HG03064 (cell line): Measurements from ENCODE around the gene PKIB.
"Not testable (repeated sequence)": the region's sequence is repeated elsewhere in the genome, so short reads cannot be mapped to it uniquely, and the experiment has no call there.

Experiments used
- ATAC-seq: cut with Tn5 transposase; IDR thresholded peaks from one replicate; pipeline ENCODE4 v1.9.1; 2021; ENCODE audit warnings: low read depth; ENCODE audit not compliant: unreplicated experiment

The PKIB gene

DNA sequence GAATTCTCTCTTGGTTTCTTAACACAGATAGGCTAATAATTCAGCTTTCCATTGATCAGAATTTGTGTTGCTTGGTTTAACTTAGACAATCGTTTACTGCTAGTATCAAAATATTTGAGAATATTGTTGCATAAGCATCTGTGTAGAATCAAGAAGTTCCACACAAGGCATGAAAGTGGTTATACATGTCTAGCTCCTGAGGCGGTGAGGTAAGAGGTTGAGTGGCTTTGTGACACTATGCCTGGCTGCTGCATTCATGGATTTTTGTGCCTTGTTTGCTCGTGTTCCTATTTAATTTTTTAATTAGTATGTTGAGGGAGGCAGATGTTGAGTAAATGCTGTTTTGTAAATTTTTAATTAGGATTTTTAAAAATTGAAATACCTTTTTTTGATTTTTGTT, 10.2 kb downstream of the PKIB start:
- no peak for ATAC-seq

DNA sequence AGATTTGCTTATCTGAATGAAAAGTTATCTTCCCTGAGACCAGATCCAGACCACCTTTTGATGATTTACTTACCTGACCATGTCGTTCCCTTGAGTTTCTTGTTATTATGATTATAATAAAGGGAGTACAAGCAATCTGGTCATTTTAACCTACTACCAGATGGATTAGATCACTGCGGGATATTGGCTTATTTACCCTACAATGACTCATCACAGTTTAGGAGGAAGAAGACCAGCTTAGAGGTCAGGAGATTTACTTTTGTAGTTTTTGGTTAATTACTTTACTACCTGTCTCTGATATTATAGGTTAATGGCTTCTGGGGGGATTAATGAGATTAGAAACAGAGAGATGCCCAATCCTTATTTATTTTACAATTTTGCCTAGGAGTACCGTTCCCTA, 10.7 kb downstream of the PKIB start:
- ATAC-seq = no peak

GRCh38 chr6:122621638-122622037, 11.4 kb downstream of the PKIB start:
- no peak for ATAC-seq

DNA sequence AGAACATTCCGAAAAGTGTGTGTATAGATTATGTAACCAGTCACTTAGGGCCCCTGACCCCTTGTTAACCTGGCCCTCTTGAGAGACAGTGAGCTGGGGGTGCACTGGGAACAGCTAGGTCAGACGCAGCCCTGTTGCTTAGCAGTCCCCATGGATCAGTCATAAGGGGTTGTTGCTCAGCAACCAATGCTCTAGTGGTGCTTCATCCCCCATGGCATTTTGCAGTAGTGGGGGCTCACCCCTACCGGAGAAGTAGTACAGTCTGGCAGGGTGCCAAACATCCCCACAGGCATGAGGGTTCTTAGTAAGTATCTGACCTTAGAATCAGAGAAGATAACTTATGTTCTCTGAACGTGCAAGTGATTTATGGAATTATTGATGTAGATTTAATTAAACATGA, 12.3 kb downstream of the PKIB start:
- ATAC-seq = no peak

GRCh38 chr6:122623279-122623678, 13.1 kb downstream of the PKIB start:
- ATAC-seq = no peak

DNA sequence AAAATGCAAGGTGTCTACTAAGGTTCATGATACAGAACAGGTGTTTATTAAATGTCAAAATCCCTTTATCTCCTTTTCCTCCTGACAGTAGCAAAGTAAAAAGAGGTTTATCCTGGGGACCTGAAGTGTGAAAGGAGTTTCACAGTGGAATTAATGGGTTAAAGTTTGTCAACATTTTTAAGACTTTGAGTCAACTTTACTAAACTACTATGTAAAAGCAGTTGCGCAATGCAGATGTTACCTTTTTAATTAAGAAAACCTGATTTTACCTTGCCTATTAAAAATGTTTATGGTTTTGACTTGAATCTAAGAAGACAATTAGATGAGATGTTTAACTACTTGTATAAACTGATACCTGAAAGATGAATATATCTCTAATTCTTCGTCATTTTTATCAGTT, 14.6 kb downstream of the PKIB start:
- ATAC-seq = no peak

DNA sequence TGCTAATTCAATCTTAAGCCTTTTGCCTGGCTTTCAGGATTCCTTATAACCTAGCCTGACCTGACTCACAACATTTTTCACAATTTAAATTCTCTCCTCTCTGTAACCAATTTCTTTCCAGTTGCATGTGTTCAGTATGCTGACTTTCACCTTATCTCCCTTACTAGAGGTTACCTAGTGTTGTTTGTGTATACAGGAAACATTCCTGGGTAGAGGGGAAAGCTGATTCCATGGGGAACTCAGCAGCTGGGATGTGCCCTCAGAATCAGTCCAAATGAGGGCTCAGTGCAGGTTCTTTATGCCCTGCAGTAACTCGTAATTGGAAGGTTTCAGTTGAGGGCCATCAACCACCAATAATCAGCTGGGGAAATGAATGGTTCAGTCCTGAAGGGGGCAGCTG, 18.5 kb downstream of the PKIB start:
- ATAC-seq = no peak

- ATAC-seq = no peak
Observed at GRCh38 chr6:122631571-122632249, 21.5 kb downstream of the PKIB start.

GRCh38 chr6:122640366-122640765, 30.2 kb downstream of the PKIB start:
- ATAC-seq = no peak

GRCh38 chr6:122641819-122642218, 31.6 kb downstream of the PKIB start:
- ATAC-seq = no peak

DNA sequence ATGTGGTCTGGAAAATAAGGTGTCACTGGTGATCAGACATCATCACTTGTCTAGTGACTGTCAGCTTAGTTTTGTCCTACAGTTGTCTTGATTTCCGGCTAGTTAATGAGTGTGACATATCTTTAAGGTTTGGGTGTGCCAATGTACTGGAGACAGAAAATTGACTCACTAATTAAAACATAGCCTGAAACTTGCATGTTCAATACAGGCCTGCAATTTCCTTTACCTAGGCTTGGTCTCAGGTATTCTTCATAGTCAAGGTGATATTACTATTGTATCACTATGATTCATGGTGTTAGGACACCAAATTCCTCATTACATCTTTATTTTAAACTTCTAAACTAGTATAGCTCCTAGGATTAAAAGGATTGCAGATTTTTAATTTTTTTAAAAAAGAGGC, 32.4 kb downstream of the PKIB start:
- not testable (repeated sequence) for ATAC-seq

GRCh38 chr6:122645256-122645655, 35.1 kb downstream of the PKIB start:
- ATAC-seq = no peak

DNA sequence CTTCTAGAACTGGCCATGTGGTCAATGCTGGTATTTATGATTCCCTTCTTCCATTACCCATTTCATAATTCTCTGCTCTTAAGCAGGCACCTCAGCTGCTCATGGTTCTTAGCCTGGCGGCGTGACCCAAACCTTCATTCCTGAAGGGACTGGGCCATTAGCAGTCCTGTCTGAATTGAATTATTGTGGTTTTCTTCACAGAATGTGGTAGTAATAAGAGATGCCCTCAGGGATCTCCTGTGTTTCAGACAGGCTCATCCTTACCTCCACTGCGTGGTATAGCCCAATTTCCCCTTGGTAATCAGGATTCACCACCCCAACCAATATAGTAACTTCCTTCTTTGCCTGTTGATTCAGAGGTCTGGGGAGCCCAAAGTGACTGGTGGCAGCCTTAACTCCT, 37.6 kb downstream of the PKIB start:
- no peak for ATAC-seq

DNA sequence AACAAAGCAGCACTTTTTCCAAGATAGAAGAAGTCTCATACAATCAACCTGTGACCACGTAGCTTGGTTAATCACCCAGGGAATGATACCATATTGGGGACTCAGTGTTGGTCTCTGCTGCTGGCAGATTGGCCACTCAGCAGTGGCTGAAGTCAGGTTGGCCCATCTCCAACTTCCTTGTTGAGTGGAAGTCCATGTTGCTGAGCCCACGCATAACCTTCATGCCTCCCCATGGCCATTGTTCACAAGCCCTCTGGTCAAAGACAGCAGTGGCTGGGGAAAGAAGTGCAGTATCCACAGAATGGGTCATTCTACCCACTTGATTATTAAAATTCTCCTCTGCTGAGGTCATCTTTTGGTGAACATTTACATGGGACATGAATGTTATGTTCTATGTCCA, 38.5 kb downstream of the PKIB start:
- no peak for ATAC-seq

GRCh38 chr6:122649701-122650100, 39.5 kb downstream of the PKIB start:
- no peak for ATAC-seq

DNA sequence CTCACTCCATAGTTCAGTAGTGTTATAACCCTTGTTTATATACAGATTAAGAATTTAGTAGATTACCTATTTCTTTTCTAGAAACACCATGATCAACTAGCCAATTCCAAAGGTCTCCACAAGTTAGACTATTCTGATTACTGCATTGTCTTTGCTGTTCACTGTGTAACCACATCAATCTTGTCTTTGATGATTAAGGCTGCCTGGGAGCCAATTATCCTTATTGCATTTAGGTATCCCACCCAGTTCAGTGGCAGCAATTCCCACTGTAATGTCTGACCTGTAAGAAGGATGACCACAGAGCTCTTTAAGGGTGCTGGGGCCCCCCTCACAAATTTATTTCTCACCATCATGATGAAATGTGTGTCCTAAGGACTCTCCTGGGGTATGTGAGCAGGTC, 40.2 kb downstream of the PKIB start:
- no peak for ATAC-seq

DNA sequence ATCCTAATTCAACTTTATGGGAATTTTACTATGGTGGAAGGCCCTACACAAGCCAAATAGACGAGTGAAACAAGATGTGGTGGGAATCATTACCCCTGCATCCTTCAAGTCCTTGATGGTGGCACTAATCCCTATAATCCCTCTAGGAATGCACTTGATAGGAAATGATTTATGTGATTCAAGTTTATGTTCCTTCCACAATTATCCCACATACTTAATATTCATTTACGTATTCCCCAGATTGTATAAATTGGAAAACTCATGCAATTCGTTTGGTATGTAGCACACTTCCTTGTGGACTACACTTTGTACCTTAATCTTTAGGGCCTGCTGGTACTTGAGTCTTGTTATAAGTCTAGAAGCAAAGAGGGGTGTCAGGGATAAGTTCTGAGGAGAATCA, 40.8 kb downstream of the PKIB start:
- no peak for ATAC-seq

- no peak for ATAC-seq
Observed at GRCh38 chr6:122651604-122652003, 41.4 kb downstream of the PKIB start.

DNA sequence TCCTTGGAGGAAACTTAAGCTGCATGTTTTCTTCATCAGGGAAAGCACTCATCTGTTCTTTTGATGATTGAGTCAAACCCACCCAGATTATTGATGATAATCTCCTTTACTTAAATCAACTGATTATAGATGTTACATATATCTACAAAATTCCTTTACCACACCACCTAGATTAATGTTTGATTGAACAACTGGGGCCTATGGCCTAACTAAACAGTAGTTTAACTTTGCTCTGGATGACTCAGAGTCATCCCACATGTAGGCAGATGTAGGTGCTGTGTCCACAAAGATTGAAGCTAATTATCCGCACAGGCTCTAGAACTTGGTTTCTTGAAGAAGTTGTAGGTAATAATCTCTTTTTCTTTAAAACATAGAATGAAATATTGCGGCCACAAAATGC, 42.2 kb downstream of the PKIB start:
- ATAC-seq = no peak

GRCh38 chr6:122653094-122653493, 42.9 kb downstream of the PKIB start:
- no peak for ATAC-seq

GRCh38 chr6:122654012-122654411, 43.8 kb downstream of the PKIB start:
- ATAC-seq = no peak

GRCh38 chr6:122657601-122658000, 47.4 kb downstream of the PKIB start:
- no peak for ATAC-seq

GRCh38 chr6:122660296-122660695, 50.1 kb downstream of the PKIB start:
- ATAC-seq = no peak
